T-helper 9 cell (primary cell): Measurements from ENCODE around the gene AZI2.

Experiments used
- DNase-seq: peaks from one replicate; pipeline ENCODE4 v3.0.0-alpha.2; 2020
- total RNA-seq, 2 donors: gene quantifications; one replicate each; lab custom pipeline; 2026; lab: John Stamatoyannopoulos, UW

Gene AZI2
- 30.6 to 50.3 reads per million in 2 donors for total RNA-seq

- peak; percentile 87 for DNase-seq
These were observed at the start of gene AZI2, which contains the start of gene ZCWPW2 for GRCh38 chr3:28348629-28349468. Gene AZI2, minus strand, starts transcription at chr3:28348824. Its CDS starts 8,207 bp downstream, at chr3:28340617. Gene ZCWPW2, plus strand, starts transcription at chr3:28348721. Its CDS starts 64,348 bp downstream, at chr3:28413069.

- DNase-seq: no peak
These were observed 40.4 kb upstream of the AZI2 start for GRCh38 chr3:28388978-28389377.

GRCh38 chr3:28386049-28386448 lies 37.4 kb upstream of the AZI2 start:
- DNase-seq: no peak

- DNase-seq: no peak
These were observed 27.8 kb upstream of the AZI2 start for GRCh38 chr3:28376424-28376823.

- no peak for DNase-seq
These were observed 911 bp upstream of the AZI2 start for GRCh38 chr3:28349469-28350000.

- DNase-seq: no peak
These were observed 377 bp downstream of the AZI2 start for GRCh38 chr3:28348265-28348628.

- no peak for DNase-seq
These were observed 1.0 kb downstream of the AZI2 start for GRCh38 chr3:28347374-28348264.

- DNase-seq: no peak
These were observed 2.9 kb downstream of the AZI2 start for GRCh38 chr3:28345690-28346089.

- DNase-seq: no peak
These were observed 5.5 kb downstream of the AZI2 start for GRCh38 chr3:28343144-28343543.

GRCh38 chr3:28337230-28337629 lies 11.4 kb downstream of the AZI2 start:
- no peak for DNase-seq

- DNase-seq: no peak
These were observed 13.4 kb downstream of the AZI2 start for GRCh38 chr3:28335246-28335645.

- no peak for DNase-seq
These were observed 14.1 kb downstream of the AZI2 start for GRCh38 chr3:28334552-28334951.

- no peak for DNase-seq
These were observed 20.2 kb downstream of the AZI2 start for GRCh38 chr3:28328188-28329151.

GRCh38 chr3:28326458-28326926 lies 22.1 kb downstream of the AZI2 start:
- no peak for DNase-seq

GRCh38 chr3:28322464-28322863 lies 26.2 kb downstream of the AZI2 start:
- DNase-seq: no peak

- DNase-seq: no peak
These were observed 27.6 kb downstream of the AZI2 start for GRCh38 chr3:28320981-28321380.

GRCh38 chr3:28317438-28318022 lies 31.1 kb downstream of the AZI2 start:
- no peak for DNase-seq

GRCh38 chr3:28316226-28316625 lies 32.4 kb downstream of the AZI2 start:
- DNase-seq: no peak

GRCh38 chr3:28315711-28316110 lies 32.9 kb downstream of the AZI2 start:
- no peak for DNase-seq

- no peak for DNase-seq
These were observed 40.4 kb downstream of the AZI2 start for GRCh38 chr3:28308196-28308595.

GRCh38 chr3:28301688-28302087 lies 46.9 kb downstream of the AZI2 start:
- no peak for DNase-seq
